ENCODE results near the gene FAM149B1.

GRCh38 chr10:73190188-73190587, 22.3 kb downstream of the FAM149B1 start:
- TF ChIP-seq POLR2A (IDR thresholded peaks at IDR 0.05) = no peak
- no peak for TF ChIP-seq CTCF (IDR thresholded peaks at IDR 0.05)
